Measurements from ENCODE around the gene RABL6. TPM values are rescaled to one million over a fixed set of nuclear protein-coding genes. Genes with fewer than 3 reads are reported as not detected.
A peak's percentile ranks its signal among the peaks of the same experiment; 100 is the strongest.

Gene RABL6
- total and polyA plus RNA-seq, 2 donors (not counting 1 experiment from before 2014, with no cell fraction given), result 36.8 to 59.6 TPM

DNA sequence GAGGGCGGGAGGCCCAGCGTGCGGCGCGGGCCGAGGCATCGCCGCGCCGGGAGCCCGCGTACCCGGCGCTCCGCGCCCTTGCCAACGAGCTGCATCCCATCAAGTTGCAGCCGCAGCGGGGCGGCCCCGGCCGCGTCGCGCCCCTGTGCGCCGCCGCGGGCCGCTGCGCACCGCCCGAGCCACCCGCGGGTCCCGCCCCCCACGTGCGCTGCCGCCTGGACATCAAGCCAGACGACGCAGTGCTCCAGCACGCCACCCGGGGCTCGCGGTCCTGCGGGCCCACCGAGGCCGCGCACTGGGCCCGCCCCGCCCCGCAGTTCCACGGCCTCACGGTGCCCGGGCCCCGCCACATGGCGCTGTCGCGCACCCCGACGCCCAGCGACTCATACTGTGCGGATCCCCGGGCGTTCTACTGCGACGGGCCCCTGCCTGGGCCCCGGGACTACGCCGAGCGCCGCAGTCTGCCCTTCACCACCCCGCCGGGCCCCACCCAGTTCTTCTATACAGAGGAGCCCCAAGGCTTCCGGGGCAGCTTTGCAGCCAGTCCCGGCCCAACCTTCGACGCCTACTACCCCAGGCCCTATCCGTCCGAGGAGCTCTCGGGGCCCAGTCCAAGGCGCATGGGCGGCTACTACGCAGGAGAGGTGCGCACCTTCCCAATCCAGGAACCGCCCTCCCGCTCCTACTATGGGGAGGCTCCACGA is 37.2 kb downstream of the RABL6 start:
- TF ChIP-seq EZH2 (IDR thresholded peaks at IDR 0.05; ENCODE audit: low read length, missing control alignments) (no peak), CTCF (conservative IDR thresholded peaks at IDR 0.05 in 1 of 2, IDR thresholded peaks at IDR 0.05 in 1 of 2; ENCODE audit: low read depth in 1 of 2, low read length in 2 of 2) (no peak)
- H3K4me1 ChIP-seq (ENCODE audit: control insufficient read depth, extremely low read depth, insufficient read depth, low read length), result peaks cover 10% of the 10 kb centered on the region
- peaks cover 3% of the 10 kb centered on the region for H3K36me3 ChIP-seq (ENCODE audit: control insufficient read depth, insufficient read depth, low read length)

GRCh38 chr9:136845465-136846260 is 37.9 kb downstream of the RABL6 start:
- Histone ChIP-seq H3K4me1 (ENCODE audit: control insufficient read depth, extremely low read depth, insufficient read depth, low read length) (peaks cover 13% of the 10 kb centered on the region), H2AFZ (ENCODE audit: low read length) (no peak overlapping the region), H3K9me3 (ENCODE audit: control insufficient read depth, insufficient read depth, low read depth, low read length) (no peaks in the 10 kb centered on the region), H3K36me3 (ENCODE audit: control insufficient read depth, insufficient read depth, low read length) (peaks cover 3% of the 10 kb centered on the region), H3K27ac (ENCODE audit: insufficient read depth, low read length) (no peak overlapping the region), H3K4me2 (ENCODE audit: extremely low read depth, insufficient read depth, low read length) (no peak overlapping the region), H3K4me3 (replicated peaks in 1 of 4; ENCODE audit: control extremely low read depth in 1 of 4, insufficient read depth in 1 of 4, low read depth in 3 of 4, low read length in 4 of 4) (no peak overlapping the region), H4K20me1 (ENCODE audit: control insufficient read depth, extremely low read depth, insufficient read depth, low read length) (no peaks in the 10 kb centered on the region), H3K27me3 (ENCODE audit: control insufficient read depth, insufficient read depth, low read length) (peaks cover 24% of the 10 kb centered on the region), H3K79me2 (ENCODE audit: control insufficient read depth, insufficient read depth, low read length) (no peaks in the 10 kb centered on the region), H3K9ac (ENCODE audit: insufficient read depth, low read length) (no peak overlapping the region)
- DNase-seq (ENCODE audit: low read depth in 2 of 2), result no peak
- no peak for TF ChIP-seq EZH2 (IDR thresholded peaks at IDR 0.05; ENCODE audit: low read length, missing control alignments)
- no peak for TF ChIP-seq CTCF (conservative IDR thresholded peaks at IDR 0.05 in 1 of 2, IDR thresholded peaks at IDR 0.05 in 1 of 2; ENCODE audit: low read depth in 1 of 2, low read length in 2 of 2)

More for the DNA sequence above, 37.2 kb downstream of the RABL6 start:
- no peaks in the 10 kb centered on the region for H4K20me1 ChIP-seq (ENCODE audit: control insufficient read depth, extremely low read depth, insufficient read depth, low read length)
- H3K4me2 ChIP-seq (ENCODE audit: extremely low read depth, insufficient read depth, low read length), result no peak overlapping the region
- no peak overlapping the region for H3K9ac ChIP-seq (ENCODE audit: insufficient read depth, low read length)
- no peak overlapping the region for H3K4me3 ChIP-seq (replicated peaks in 1 of 4; ENCODE audit: control extremely low read depth in 1 of 4, insufficient read depth in 1 of 4, low read depth in 3 of 4, low read length in 4 of 4)
- peaks cover 24% of the 10 kb centered on the region for H3K27me3 ChIP-seq (ENCODE audit: control insufficient read depth, insufficient read depth, low read length)
- no peaks in the 10 kb centered on the region for H3K9me3 ChIP-seq (ENCODE audit: control insufficient read depth, insufficient read depth, low read depth, low read length)
- H3K79me2 ChIP-seq (ENCODE audit: control insufficient read depth, insufficient read depth, low read length), result no peaks in the 10 kb centered on the region
- no peak overlapping the region for H3K27ac ChIP-seq (ENCODE audit: insufficient read depth, low read length)
- no peak for DNase-seq (ENCODE audit: low read depth in 2 of 2)
- H2AFZ ChIP-seq (ENCODE audit: low read length), result no peak overlapping the region

GRCh38 chr9:136846376-136847087 is 38.8 kb downstream of the RABL6 start:
- TF ChIP-seq EZH2 (IDR thresholded peaks at IDR 0.05; ENCODE audit: low read length, missing control alignments), result peak; percentile 97
- TF ChIP-seq CTCF (conservative IDR thresholded peaks at IDR 0.05 in 1 of 2, IDR thresholded peaks at IDR 0.05 in 1 of 2; ENCODE audit: low read depth in 1 of 2, low read length in 2 of 2), result no peak
- H3K27ac ChIP-seq (ENCODE audit: insufficient read depth, low read length), result no peak overlapping the region
- H3K27me3 ChIP-seq (ENCODE audit: control insufficient read depth, insufficient read depth, low read length), result peaks cover 24% of the 10 kb centered on the region
- H3K36me3 ChIP-seq (ENCODE audit: control insufficient read depth, insufficient read depth, low read length), result peaks cover 10% of the 10 kb centered on the region
- no peak overlapping the region for H3K9ac ChIP-seq (ENCODE audit: insufficient read depth, low read length)
- no peaks in the 10 kb centered on the region for H4K20me1 ChIP-seq (ENCODE audit: control insufficient read depth, extremely low read depth, insufficient read depth, low read length)
- no peak overlapping the region for H3K4me2 ChIP-seq (ENCODE audit: extremely low read depth, insufficient read depth, low read length)
- H3K9me3 ChIP-seq (ENCODE audit: control insufficient read depth, insufficient read depth, low read depth, low read length), result no peaks in the 10 kb centered on the region
- H2AFZ ChIP-seq (ENCODE audit: low read length), result no peak overlapping the region
- no peak for DNase-seq (ENCODE audit: low read depth in 2 of 2)
- H3K79me2 ChIP-seq (ENCODE audit: control insufficient read depth, insufficient read depth, low read length), result no peaks in the 10 kb centered on the region
- peaks cover 8% of the 10 kb centered on the region for H3K4me1 ChIP-seq (ENCODE audit: control insufficient read depth, extremely low read depth, insufficient read depth, low read length)
- no peak overlapping the region for H3K4me3 ChIP-seq (replicated peaks in 1 of 4; ENCODE audit: control extremely low read depth in 1 of 4, insufficient read depth in 1 of 4, low read depth in 3 of 4, low read length in 4 of 4)
